ENCODE results near the gene VPS13D. TPM values are rescaled to one million over a fixed set of nuclear protein-coding genes. Genes with fewer than 3 reads are reported as not detected.

VPS13D gene
- polyA plus RNA-seq, 3 donors: 3.6 to 20.2 (median 5.1) TPM

DNA sequence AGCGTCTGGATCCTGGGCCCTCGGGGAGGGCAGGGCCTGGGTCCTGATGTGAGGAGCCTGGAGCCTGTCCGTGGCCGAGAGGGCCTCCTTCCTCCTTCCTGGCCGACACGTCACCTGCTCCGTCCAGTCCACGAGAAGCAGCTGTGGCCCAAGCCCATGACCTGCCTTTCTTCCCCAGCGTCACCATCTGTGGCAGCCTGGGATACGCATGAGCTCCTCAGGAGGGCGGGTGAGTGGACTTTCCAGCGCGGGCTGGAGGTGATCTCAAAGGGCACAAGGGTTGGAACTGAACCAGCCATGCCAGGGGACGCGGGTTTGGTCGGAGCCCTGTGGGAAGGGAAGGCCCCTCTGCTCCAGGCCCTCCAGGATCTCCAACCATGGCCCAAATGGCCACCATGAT, 297.7 kb downstream of the VPS13D start:
- no peaks in the 10 kb centered on the region for H3K9me3 ChIP-seq (replicated peaks in 1 of 2; ENCODE audit: control insufficient read depth in 1 of 2, insufficient read depth in 1 of 2, low read length in 2 of 2)
- no peak overlapping the region for H3K9ac ChIP-seq (ENCODE audit: insufficient read depth, low read length, poor library complexity, severe bottlenecking)
- peaks cover 11 to 15% of the 10 kb centered on the region in 2 donors for H3K4me1 ChIP-seq (ENCODE audit: control insufficient read depth in 1 of 2, insufficient read depth in 2 of 2, low read length in 2 of 2)
- Mint-ChIP-seq H3K27ac (no peak overlapping the region), H3K4me1 (peaks cover 24% of the 10 kb centered on the region), H3K9me3 (no peaks in the 10 kb centered on the region), H3K27me3 (ENCODE audit: low read depth in 3 of 3) (peaks cover 0 to 5% (median 0%) of the 10 kb centered on the region in 3 donors), H3K36me3 (peaks cover 0 to 2% of the 10 kb centered on the region in 2 donors), H3K4me3 (no peak overlapping the region)
- no peak overlapping the region for H3K4me2 ChIP-seq (replicated peaks; ENCODE audit: extremely low read depth, low read length, poor library complexity, severe bottlenecking)
- H3K27ac ChIP-seq (ENCODE audit: low read depth in 1 of 2, low read length in 2 of 2): no peak overlapping the region
- no peaks in the 10 kb centered on the region for H4K20me1 ChIP-seq (ENCODE audit: insufficient read depth, low read length)
- no peaks in the 10 kb centered on the region for H3K27me3 ChIP-seq (ENCODE audit: control insufficient read depth in 2 of 2, insufficient read depth in 2 of 2, low read length in 2 of 2)
- H3K4me3 ChIP-seq (replicated peaks in 1 of 3; ENCODE audit: low read depth in 2 of 3, low read length in 3 of 3): no peak overlapping the region
- H2AFZ ChIP-seq (ENCODE audit: insufficient read depth, low read depth, low read length, poor library complexity, severe bottlenecking): no peak overlapping the region
- H3K36me3 ChIP-seq (replicated peaks in 1 of 2; ENCODE audit: control insufficient read depth in 1 of 2, insufficient read depth in 2 of 2, low read length in 2 of 2): no peaks in the 10 kb centered on the region
- TF ChIP-seq, protein P1, sequence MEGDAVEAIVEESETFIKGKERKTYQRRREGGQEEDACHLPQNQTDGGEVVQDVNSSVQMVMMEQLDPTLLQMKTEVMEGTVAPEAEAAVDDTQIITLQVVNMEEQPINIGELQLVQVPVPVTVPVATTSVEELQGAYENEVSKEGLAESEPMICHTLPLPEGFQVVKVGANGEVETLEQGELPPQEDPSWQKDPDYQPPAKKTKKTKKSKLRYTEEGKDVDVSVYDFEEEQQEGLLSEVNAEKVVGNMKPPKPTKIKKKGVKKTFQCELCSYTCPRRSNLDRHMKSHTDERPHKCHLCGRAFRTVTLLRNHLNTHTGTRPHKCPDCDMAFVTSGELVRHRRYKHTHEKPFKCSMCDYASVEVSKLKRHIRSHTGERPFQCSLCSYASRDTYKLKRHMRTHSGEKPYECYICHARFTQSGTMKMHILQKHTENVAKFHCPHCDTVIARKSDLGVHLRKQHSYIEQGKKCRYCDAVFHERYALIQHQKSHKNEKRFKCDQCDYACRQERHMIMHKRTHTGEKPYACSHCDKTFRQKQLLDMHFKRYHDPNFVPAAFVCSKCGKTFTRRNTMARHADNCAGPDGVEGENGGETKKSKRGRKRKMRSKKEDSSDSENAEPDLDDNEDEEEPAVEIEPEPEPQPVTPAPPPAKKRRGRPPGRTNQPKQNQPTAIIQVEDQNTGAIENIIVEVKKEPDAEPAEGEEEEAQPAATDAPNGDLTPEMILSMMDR (IDR thresholded peaks at IDR 0.05): no peak
- no peak for DNase-seq
- intact Hi-C loops (cut with micrococcal nuclease): no loop called here
- no peaks in the 10 kb centered on the region for H3K79me2 ChIP-seq (ENCODE audit: insufficient read depth, low read length)
- 94% methylated on average over 12 of the region's 16 CpGs for WGBS (ENCODE audit: insufficient coverage)

DNA sequence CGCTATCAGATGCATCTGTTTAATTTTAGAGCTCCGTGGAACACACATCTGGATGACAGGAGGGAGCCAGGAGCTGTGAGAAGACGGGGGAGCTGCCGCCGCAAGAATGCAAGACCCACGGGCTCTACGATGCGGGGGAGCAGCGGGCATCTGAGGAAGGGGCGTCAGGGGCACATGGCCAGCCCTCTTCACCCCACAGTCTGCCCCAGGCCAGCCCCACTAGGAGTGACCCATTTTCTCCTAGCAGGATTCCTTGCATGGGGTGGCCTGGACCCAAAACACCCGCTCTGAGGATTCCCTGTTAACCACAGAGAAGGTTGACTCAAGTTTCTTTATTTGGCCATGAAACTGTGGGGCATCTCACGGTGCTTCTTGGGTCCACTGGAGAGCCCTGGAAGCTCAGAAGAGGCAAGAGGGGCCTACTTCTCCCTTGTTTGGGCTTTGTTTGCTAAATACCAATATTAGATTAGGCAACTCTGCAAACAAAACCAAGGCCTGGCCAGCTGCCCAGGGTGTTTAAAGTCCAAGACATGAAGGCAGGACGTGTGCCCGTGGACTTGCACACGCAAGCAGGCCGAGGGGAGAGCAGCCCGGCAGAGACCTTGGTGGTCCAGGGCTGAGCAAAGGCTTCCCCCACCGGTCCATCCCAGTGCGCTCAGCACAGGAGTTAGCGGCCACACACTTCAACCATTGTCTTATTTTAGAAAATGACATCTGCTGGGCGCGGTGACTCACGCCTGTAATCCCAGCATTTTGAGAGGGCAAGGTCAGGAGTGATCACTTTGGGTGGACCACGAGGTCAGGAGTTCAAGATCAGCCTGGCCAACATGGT, 298.4 kb downstream of the VPS13D start:
- no peaks in the 10 kb centered on the region for H4K20me1 ChIP-seq (ENCODE audit: insufficient read depth, low read length)
- H3K4me3 ChIP-seq (replicated peaks in 1 of 3; ENCODE audit: low read depth in 2 of 3, low read length in 3 of 3): no peak overlapping the region
- H3K4me2 ChIP-seq (replicated peaks; ENCODE audit: extremely low read depth, low read length, poor library complexity, severe bottlenecking): no peak overlapping the region
- peak in 1 of 3 donors; percentile 7 for DNase-seq
- Mint-ChIP-seq H3K27me3 (ENCODE audit: low read depth in 3 of 3) (peaks cover 0 to 5% (median 0%) of the 10 kb centered on the region in 3 donors), H3K4me3 (no peak overlapping the region), H3K9me3 (no peaks in the 10 kb centered on the region), H3K4me1 (peaks cover 24% of the 10 kb centered on the region), H3K36me3 (peaks cover 0 to 2% of the 10 kb centered on the region in 2 donors), H3K27ac (peak overlapping the region in 4 of 7 donors; percentile 8 to 26 (median 20))
- H3K9me3 ChIP-seq (replicated peaks in 1 of 2; ENCODE audit: control insufficient read depth in 1 of 2, insufficient read depth in 1 of 2, low read length in 2 of 2): no peaks in the 10 kb centered on the region
- intact Hi-C loops (cut with micrococcal nuclease): no loop called here
- whole genome bisulfite sequencing (ENCODE audit: insufficient coverage): 71% methylated on average over 20 of the region's 24 CpGs
- no peak overlapping the region for H2AFZ ChIP-seq (ENCODE audit: insufficient read depth, low read depth, low read length, poor library complexity, severe bottlenecking)
- TF ChIP-seq, protein P1 (IDR thresholded peaks at IDR 0.05): no peak
- no peaks in the 10 kb centered on the region for H3K36me3 ChIP-seq (replicated peaks in 1 of 2; ENCODE audit: control insufficient read depth in 1 of 2, insufficient read depth in 2 of 2, low read length in 2 of 2)
- no peaks in the 10 kb centered on the region for H3K27me3 ChIP-seq (ENCODE audit: control insufficient read depth in 2 of 2, insufficient read depth in 2 of 2, low read length in 2 of 2)
- H3K4me1 ChIP-seq (ENCODE audit: control insufficient read depth in 1 of 2, insufficient read depth in 2 of 2, low read length in 2 of 2): peaks cover 11 to 15% of the 10 kb centered on the region in 2 donors
- no peaks in the 10 kb centered on the region for H3K79me2 ChIP-seq (ENCODE audit: insufficient read depth, low read length)
- no peak overlapping the region for H3K27ac ChIP-seq (ENCODE audit: low read depth in 1 of 2, low read length in 2 of 2)
- no peak overlapping the region for H3K9ac ChIP-seq (ENCODE audit: insufficient read depth, low read length, poor library complexity, severe bottlenecking)

Measured in CD14-positive monocyte (primary cell).